ENCODE data around the gene TMPRSS13. TPM values are rescaled to one million over a fixed set of nuclear protein-coding genes. Genes with fewer than 3 reads are reported as not detected.

TMPRSS13 gene
- polyA plus RNA-seq, 2 of the 4 experiments (the other 2 are of a cell fraction): not detected

- WGBS (ENCODE audit: missing lambda C conversion rate): 78% methylated on average over 5 of the region's 5 CpGs
- CTCF ChIA-PET: interaction anchor here (0.6 to 13.9 kb wide), 75 partner anchors 10 to 707 kb away, joined by 3 to 192 read pairs (median 4); partner anchors contain the start of gene FXYD2
Observed at GRCh38 chr11:117946156-117946841, 17.1 kb upstream of the TMPRSS13 start.

DNA sequence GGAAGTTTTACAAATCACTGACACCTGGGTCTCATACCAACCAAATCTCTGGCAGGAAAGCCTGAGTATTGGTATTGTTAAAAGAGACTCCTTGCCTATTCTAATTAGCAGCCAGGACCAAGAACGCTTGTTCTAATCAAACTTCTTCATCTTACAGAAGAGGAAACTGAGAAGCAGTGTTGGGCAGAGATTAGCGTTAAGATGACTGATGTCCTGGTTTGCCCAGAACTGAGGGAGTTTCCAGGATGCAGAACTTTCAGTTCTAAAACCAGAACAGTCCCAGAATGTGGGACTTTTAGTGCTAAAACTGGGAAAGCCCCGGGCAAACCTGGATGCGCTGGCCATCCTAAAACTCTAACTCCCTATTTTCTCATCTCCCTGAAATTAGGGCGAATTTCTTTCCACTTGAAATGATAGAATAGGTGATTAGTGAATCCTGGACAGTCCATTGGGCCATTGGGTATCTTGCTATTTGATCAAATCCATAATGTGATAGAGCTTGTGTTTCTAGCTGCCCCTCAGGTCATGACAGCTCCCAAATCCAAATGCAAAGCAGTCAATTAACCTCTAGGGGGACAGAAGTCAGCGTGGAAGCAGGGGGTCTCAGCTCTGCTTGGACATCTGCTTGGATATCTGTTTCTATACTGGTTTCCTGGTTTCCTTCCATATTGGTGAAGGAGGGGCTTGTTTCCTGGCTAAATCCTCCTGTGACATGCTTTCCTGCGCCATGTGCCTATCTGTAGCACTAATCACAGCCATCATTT lies 16.0 kb upstream of the TMPRSS13 start:
- Histone ChIP-seq H3K4me1 (peaks cover 3% of the 10 kb centered on the region; the same call in 1 of the 3 replicates), H3K27ac (no peak overlapping the region), H3K4me3 (no peak overlapping the region), H3K9me3 (no peaks in the 10 kb centered on the region), H3K4me2 (no peak overlapping the region)
- DNase-seq (ENCODE audit: low read depth in 1 of 2, low spot score in 1 of 2) (no peak), FAIRE-seq (no peak), ATAC-seq (no peak)
- POLR2A ChIA-PET: no interaction called here
- WGBS (ENCODE audit: missing lambda C conversion rate): 43% methylated on average over 7 of the region's 7 CpGs
- CTCF ChIA-PET: interaction anchor here (0.6 to 13.9 kb wide), 7 partner anchors 10 to 369 kb away, joined by 3 to 192 read pairs (median 35); partner anchors contain the start of gene FXYD2
- no peak for TF ChIP-seq CBX8 (IDR thresholded peaks at IDR 0.05)
- TF ChIP-seq SMC3 (IDR thresholded peaks at IDR 0.05): no peak
- TF ChIP-seq FOSL2 (IDR thresholded peaks at IDR 0.05): no peak
- TF ChIP-seq FOSL2 (CRISPR knock-in tag; IDR thresholded peaks at IDR 0.05): no peak
- no peak for TF ChIP-seq RARB (CRISPR knock-in tag; IDR thresholded peaks at IDR 0.05)
- TF ChIP-seq POLR2AphosphoS2 (conservative IDR thresholded peaks at IDR 0.05; ENCODE audit: low read length): no peak
- TF ChIP-seq EHMT2 (IDR thresholded peaks at IDR 0.05; ENCODE audit: low read depth): no peak
- no peak for TF ChIP-seq KDM1A (IDR thresholded peaks at IDR 0.05; ENCODE audit: low read depth)
- TF ChIP-seq ZC3H11A (IDR thresholded peaks at IDR 0.05): no peak
- TF ChIP-seq HOXB5 (CRISPR knock-in tag; IDR thresholded peaks at IDR 0.05): no peak
- no peak for TF ChIP-seq FOSB (CRISPR knock-in tag; IDR thresholded peaks at IDR 0.05)
- no peak for TF ChIP-seq ELK1 (IDR thresholded peaks at IDR 0.05; ENCODE audit: low read depth, low read length)
- TF ChIP-seq KDM5A (IDR thresholded peaks at IDR 0.05): no peak
- no peak for TF ChIP-seq MYC (IDR thresholded peaks at IDR 0.05; ENCODE audit: borderline replicate concordance, low read length)
- TF ChIP-seq, protein P1, sequence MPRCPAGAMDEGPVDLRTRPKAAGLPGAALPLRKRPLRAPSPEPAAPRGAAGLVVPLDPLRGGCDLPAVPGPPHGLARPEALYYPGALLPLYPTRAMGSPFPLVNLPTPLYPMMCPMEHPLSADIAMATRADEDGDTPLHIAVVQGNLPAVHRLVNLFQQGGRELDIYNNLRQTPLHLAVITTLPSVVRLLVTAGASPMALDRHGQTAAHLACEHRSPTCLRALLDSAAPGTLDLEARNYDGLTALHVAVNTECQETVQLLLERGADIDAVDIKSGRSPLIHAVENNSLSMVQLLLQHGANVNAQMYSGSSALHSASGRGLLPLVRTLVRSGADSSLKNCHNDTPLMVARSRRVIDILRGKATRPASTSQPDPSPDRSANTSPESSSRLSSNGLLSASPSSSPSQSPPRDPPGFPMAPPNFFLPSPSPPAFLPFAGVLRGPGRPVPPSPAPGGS (IDR thresholded peaks at IDR 0.05): no peak
- TF ChIP-seq, protein P2, sequence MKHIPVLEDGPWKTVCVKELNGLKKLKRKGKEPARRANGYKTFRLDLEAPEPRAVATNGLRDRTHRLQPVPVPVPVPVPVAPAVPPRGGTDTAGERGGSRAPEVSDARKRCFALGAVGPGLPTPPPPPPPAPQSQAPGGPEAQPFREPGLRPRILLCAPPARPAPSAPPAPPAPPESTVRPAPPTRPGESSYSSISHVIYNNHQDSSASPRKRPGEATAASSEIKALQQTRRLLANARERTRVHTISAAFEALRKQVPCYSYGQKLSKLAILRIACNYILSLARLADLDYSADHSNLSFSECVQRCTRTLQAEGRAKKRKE (CRISPR knock-in tag; IDR thresholded peaks at IDR 0.05; ENCODE audit: low read depth): no peak
- TF ChIP-seq EP300 (IDR thresholded peaks at IDR 0.05): no peak
- no peak for TF ChIP-seq GATA3 (IDR thresholded peaks at IDR 0.05; ENCODE audit: borderline replicate concordance)

More at GRCh38 chr11:117946156-117946841, 17.1 kb upstream of the TMPRSS13 start:
- Histone ChIP-seq H3K9me3 (no peaks in the 10 kb centered on the region), H3K27ac (peak overlapping the region in 1 of 2 experiments; percentile 63; a peak in 2 of 6 replicates), H3K4me2 (no peak overlapping the region), H3K4me1 (peaks cover 3% of the 10 kb centered on the region; the same call in 1 of the 3 replicates), H3K4me3 (no peak overlapping the region)
- ATAC-seq (peak in 1 of 2 experiments; percentile 41; a peak in 3 of 6 replicates), DNase-seq (ENCODE audit: low read depth in 1 of 2, low spot score in 1 of 2) (no peak), FAIRE-seq (no peak)
- POLR2A ChIA-PET: interaction anchor here (0.7 kb wide), 1 partner anchor 102 kb away, joined by 5 read pairs; no protein-coding TSS in a partner anchor
- TF ChIP-seq ZNF302 (CRISPR knock-in tag; IDR thresholded peaks at IDR 0.05): no peak
- no peak for TF ChIP-seq KDM1A (IDR thresholded peaks at IDR 0.05; ENCODE audit: low read depth)
- TF ChIP-seq, protein P3, sequence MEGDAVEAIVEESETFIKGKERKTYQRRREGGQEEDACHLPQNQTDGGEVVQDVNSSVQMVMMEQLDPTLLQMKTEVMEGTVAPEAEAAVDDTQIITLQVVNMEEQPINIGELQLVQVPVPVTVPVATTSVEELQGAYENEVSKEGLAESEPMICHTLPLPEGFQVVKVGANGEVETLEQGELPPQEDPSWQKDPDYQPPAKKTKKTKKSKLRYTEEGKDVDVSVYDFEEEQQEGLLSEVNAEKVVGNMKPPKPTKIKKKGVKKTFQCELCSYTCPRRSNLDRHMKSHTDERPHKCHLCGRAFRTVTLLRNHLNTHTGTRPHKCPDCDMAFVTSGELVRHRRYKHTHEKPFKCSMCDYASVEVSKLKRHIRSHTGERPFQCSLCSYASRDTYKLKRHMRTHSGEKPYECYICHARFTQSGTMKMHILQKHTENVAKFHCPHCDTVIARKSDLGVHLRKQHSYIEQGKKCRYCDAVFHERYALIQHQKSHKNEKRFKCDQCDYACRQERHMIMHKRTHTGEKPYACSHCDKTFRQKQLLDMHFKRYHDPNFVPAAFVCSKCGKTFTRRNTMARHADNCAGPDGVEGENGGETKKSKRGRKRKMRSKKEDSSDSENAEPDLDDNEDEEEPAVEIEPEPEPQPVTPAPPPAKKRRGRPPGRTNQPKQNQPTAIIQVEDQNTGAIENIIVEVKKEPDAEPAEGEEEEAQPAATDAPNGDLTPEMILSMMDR (IDR thresholded peaks at IDR 0.05): no peak
- no peak for TF ChIP-seq RAD21 (conservative IDR thresholded peaks at IDR 0.05 in 1 of 2, IDR thresholded peaks at IDR 0.05 in 1 of 2)
- no peak for TF ChIP-seq ZFP36 (IDR thresholded peaks at IDR 0.05; ENCODE audit: borderline replicate concordance, partially characterized antibody)
- TF ChIP-seq, protein P4, sequence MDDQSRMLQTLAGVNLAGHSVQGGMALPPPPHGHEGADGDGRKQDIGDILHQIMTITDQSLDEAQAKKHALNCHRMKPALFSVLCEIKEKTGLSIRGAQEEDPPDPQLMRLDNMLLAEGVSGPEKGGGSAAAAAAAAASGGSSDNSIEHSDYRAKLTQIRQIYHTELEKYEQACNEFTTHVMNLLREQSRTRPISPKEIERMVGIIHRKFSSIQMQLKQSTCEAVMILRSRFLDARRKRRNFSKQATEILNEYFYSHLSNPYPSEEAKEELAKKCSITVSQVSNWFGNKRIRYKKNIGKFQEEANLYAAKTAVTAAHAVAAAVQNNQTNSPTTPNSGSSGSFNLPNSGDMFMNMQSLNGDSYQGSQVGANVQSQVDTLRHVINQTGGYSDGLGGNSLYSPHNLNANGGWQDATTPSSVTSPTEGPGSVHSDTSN (IDR thresholded peaks at IDR 0.05): no peak
- no peak for TF ChIP-seq FOSL2 (IDR thresholded peaks at IDR 0.05)
- TF ChIP-seq FOSL2 (CRISPR knock-in tag; IDR thresholded peaks at IDR 0.05): no peak
- TF ChIP-seq, protein P5, sequence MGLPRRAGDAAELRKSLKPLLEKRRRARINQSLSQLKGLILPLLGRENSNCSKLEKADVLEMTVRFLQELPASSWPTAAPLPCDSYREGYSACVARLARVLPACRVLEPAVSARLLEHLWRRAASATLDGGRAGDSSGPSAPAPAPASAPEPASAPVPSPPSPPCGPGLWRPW (IDR thresholded peaks at IDR 0.05): no peak
- TF ChIP-seq CEBPB (IDR thresholded peaks at IDR 0.05): no peak
- TF ChIP-seq, protein P2 (CRISPR knock-in tag; IDR thresholded peaks at IDR 0.05; ENCODE audit: low read depth): no peak
- no peak for TF ChIP-seq POLR2A (IDR thresholded peaks at IDR 0.05; ENCODE audit: low read length)
- TF ChIP-seq EHF (CRISPR knock-in tag; IDR thresholded peaks at IDR 0.05): no peak
- no peak for TF ChIP-seq NFE2L2 (conservative IDR thresholded peaks at IDR 0.05; ENCODE audit: low read length)
- no peak for TF ChIP-seq ZSCAN20 (CRISPR knock-in tag; IDR thresholded peaks at IDR 0.05)

Measured in A549 (cell line).